ENCODE results near the gene TRAF7. TPM values are rescaled to one million over a fixed set of nuclear protein-coding genes. Genes with fewer than 3 reads are reported as not detected.

The TRAF7 gene
- total and polyA plus RNA-seq, 2 of the 8 experiments (the other 6 are each of a cell fraction or from before 2014, with no cell fraction given): 96.8 to 148 TPM

GRCh38 chr16:2213817-2214718 is 58.5 kb downstream of the TRAF7 start:
- CTCF ChIA-PET (ENCODE audit: partially characterized antibody): interaction anchor here (0.6 to 1.0 kb wide), 2 partner anchors 15 to 36 kb away, joined by 3 read pairs; no protein-coding TSS in a partner anchor

More at GRCh38 chr16:2213817-2214718, 58.5 kb downstream of the TRAF7 start:
- no peak overlapping the region for H2BK12ac ChIP-seq (ENCODE audit: low read depth, low read length)
- H3K79me1 ChIP-seq (ENCODE audit: low read depth, low read length): peaks cover 4% of the 10 kb centered on the region
- H3K23ac ChIP-seq (ENCODE audit: insufficient read length): no peak overlapping the region
- H3K79me2 ChIP-seq (ENCODE audit: control insufficient read depth in 1 of 2, insufficient read depth in 2 of 2, low read length in 2 of 2): peaks cover 3 to 18% of the 10 kb centered on the region in 2 experiments; a peak in 3 of 4 replicates
- H3K18ac ChIP-seq (ENCODE audit: extremely low read depth, low read length): no peak overlapping the region; the same call in 1 of the 2 replicates
- no peak overlapping the region for H2AFZ ChIP-seq (ENCODE audit: low read length)
- H3K4me1 ChIP-seq (replicated peaks in 1 of 4; ENCODE audit: control insufficient read depth in 3 of 4, insufficient read depth in 4 of 4, low read length in 3 of 4): peaks cover 0 to 17% (median 5%) of the 10 kb centered on the region in 4 experiments; a peak in 5 of 7 replicates
- H2AK5ac ChIP-seq (ENCODE audit: low read depth, low read length): no peak overlapping the region
- 3% methylated on average over 66 of the region's 98 CpGs; no CpG with 5 or more reads in 1 of the 2 experiments for WGBS, 2 experiments (ENCODE audit: extremely low coverage in 1 of 2, insufficient coverage in 1 of 2, insufficient read length in 1 of 2, insufficient replicate concordance in 2 of 2, low coverage in 1 of 2, low lambda C conversion rate in 2 of 2, missing lambda C conversion rate in 1 of 2)
- H4K91ac ChIP-seq (replicated peaks; ENCODE audit: insufficient read length, low read length): peak overlapping the region; percentile 15
- peak overlapping the region; percentile 89; the same call in 1 of the 2 replicates for H4K8ac ChIP-seq (ENCODE audit: extremely low read depth, insufficient read depth, low read length)
- no peak overlapping the region for H3K14ac ChIP-seq (ENCODE audit: insufficient read length)
- peak overlapping the region; percentile 71 for H2BK5ac ChIP-seq (ENCODE audit: low read depth, low read length)
- TF ChIP-seq KDM5A (IDR thresholded peaks at IDR 0.05; ENCODE audit: low read length): 0 out of 2 replicates have a peak, but pooled peaks have one; percentile 30
- no peak for TF ChIP-seq ZNF274 (IDR thresholded peaks at IDR 0.05; ENCODE audit: borderline replicate concordance, extremely low read depth, low read length)
- TF ChIP-seq KDM4A (IDR thresholded peaks at IDR 0.05; ENCODE audit: low read depth, low read length, severe bottlenecking): peak; percentile 64
- peak in 1 of 2 experiments; percentile 46; a peak in 1 of 4 replicates for TF ChIP-seq SIN3A (conservative IDR thresholded peaks at IDR 0.05 in 1 of 2, IDR thresholded peaks at IDR 0.05 in 1 of 2; ENCODE audit: low read depth in 1 of 2, low read length in 2 of 2)
- TF ChIP-seq CEBPB (IDR thresholded peaks at IDR 0.05; ENCODE audit: low read depth, low read length): no peak
- no peak for TF ChIP-seq EP300 (IDR thresholded peaks at IDR 0.05; ENCODE audit: borderline replicate concordance in 1 of 2, low read depth in 2 of 2, low read length in 2 of 2)
- TF ChIP-seq RBBP5 (IDR thresholded peaks at IDR 0.05; ENCODE audit: borderline replicate concordance, low read depth, low read length): peak; percentile 15; the same call in 1 of the 2 replicates
- TF ChIP-seq CREB1 (IDR thresholded peaks at IDR 0.05): peak; percentile 57; the same call in 1 of the 2 replicates
- TF ChIP-seq PHF8 (conservative IDR thresholded peaks at IDR 0.05; ENCODE audit: low read depth, low read length): peak; percentile 81
- H3K4me3 ChIP-seq (ENCODE audit: extremely low read depth in 1 of 4, insufficient read depth in 2 of 4, low read depth in 3 of 4, low read length in 4 of 4): peak overlapping the region; percentile 74 to 92 (median 78)
- DNase-seq (ENCODE audit: low read depth in 1 of 2, low spot score in 2 of 2): no peak
- no peak for FAIRE-seq
- H3K9me3 ChIP-seq (ENCODE audit: insufficient read depth in 2 of 2, low read depth in 1 of 2, low read length in 1 of 2): no peaks in the 10 kb centered on the region
- H2BK120ac ChIP-seq (replicated peaks; ENCODE audit: low read depth, low read length): no peak overlapping the region
- peak overlapping the region; percentile 78; the same call in 1 of the 2 replicates for H3K27ac ChIP-seq (ENCODE audit: low read depth, low read length)
- peaks cover 8 to 37% of the 10 kb centered on the region in 2 experiments for H4K20me1 ChIP-seq (replicated peaks in 1 of 2; ENCODE audit: control insufficient read depth in 1 of 2, insufficient read depth in 2 of 2, low read length in 2 of 2)
- peak overlapping the region; percentile 80 to 84 for H3K4me2 ChIP-seq (ENCODE audit: insufficient read depth in 1 of 2, low read depth in 2 of 2, low read length in 2 of 2)
- H2BK20ac ChIP-seq (ENCODE audit: low read length): no peak overlapping the region
- peaks cover 4 to 19% (median 9%) of the 10 kb centered on the region in 4 experiments; a peak in 6 of 8 replicates for H3K36me3 ChIP-seq (ENCODE audit: control insufficient read depth in 2 of 4, insufficient read depth in 4 of 4, low read length in 3 of 4)
- H3K27me3 ChIP-seq (replicated peaks in 1 of 4; ENCODE audit: control insufficient read depth in 3 of 4, extremely low read depth in 1 of 4, insufficient read depth in 3 of 4, low read length in 3 of 4): no peaks in the 10 kb centered on the region
- H3K4ac ChIP-seq (replicated peaks; ENCODE audit: insufficient read length, low read depth, low read length): no peak overlapping the region
- peaks cover 9% of the 10 kb centered on the region for H3K23me2 ChIP-seq (ENCODE audit: low read depth, low read length)
- H3K56ac ChIP-seq (replicated peaks; ENCODE audit: insufficient read length, low read depth, low read length): peak overlapping the region; percentile 59
- H3K9ac ChIP-seq (replicated peaks in 1 of 4; ENCODE audit: extremely low read depth in 1 of 4, low read depth in 3 of 4, low read length in 3 of 4): peak overlapping the region; percentile 56 to 97 (median 90)
- H2BK15ac ChIP-seq (ENCODE audit: low read length): no peak overlapping the region
- POLR2A ChIA-PET (ENCODE audit: partially characterized antibody): interaction anchor here (0.6 to 15.1 kb wide), 24 partner anchors 8 to 319 kb away, joined by 3 to 156 read pairs (median 4); partner anchors contain the start of genes DNASE1L2, E4F1, ECI1 and TRAF7
- no peak overlapping the region for H4K5ac ChIP-seq (ENCODE audit: insufficient read length, low read depth, low read length)
